PFSK-1 (cell line): ENCODE results near the gene SLC2A13.

Source experiments
- FOXP2 ChIP-seq: optimal IDR thresholded peaks from 2 replicates; pipeline ENCODE3; 2011; ENCODE audit warnings: borderline replicate concordance, control low read depth, inconsistent platforms; ENCODE audit not compliant: insufficient read depth; ENCODE audit errors: extremely low read length, extremely low read depth
- POLR2AphosphoS5 ChIP-seq: IDR thresholded peaks from 2 replicates; pipeline ENCODE4 v1.6.1; 2012; ENCODE audit warnings: low read depth, mild to moderate bottlenecking, control low read depth, low read length, moderate library complexity
- SIN3A ChIP-seq: IDR thresholded peaks from 2 replicates; pipeline ENCODE4 v1.6.1; 2012; ENCODE audit warnings: mild to moderate bottlenecking, low read length, moderate library complexity, borderline replicate concordance; ENCODE audit not compliant: insufficient read depth
- TAF1 ChIP-seq: IDR thresholded peaks from 2 replicates; pipeline ENCODE4 v1.6.1; 2012; ENCODE audit warnings: low read length, control low read depth, borderline replicate concordance; ENCODE audit not compliant: insufficient read depth
- TF ChIP-seq, protein P1 (sequence below), 2 experiments: IDR thresholded peaks; 2 replicates each; pipeline versions ENCODE4 v1.6.1 to v1.8.0; 2011 to 2012; ENCODE audit warnings: low read depth in 2 of 2, low read length in 2 of 2, control low read depth in 1 of 2, inconsistent platforms in 1 of 2, mild to moderate bottlenecking in 1 of 2, moderate library complexity in 1 of 2; ENCODE audit not compliant: insufficient read depth in 1 of 2

SLC2A13 gene

GRCh38 chr12:40099423-40099853 lies 6.4 kb downstream of the SLC2A13 start:
- TF ChIP-seq SIN3A (0 out of 2 replicates have a peak, but pooled peaks have one; percentile 75), TAF1 (no peak), FOXP2 (no peak), POLR2AphosphoS5 (no peak)
- TF ChIP-seq, protein P1, sequence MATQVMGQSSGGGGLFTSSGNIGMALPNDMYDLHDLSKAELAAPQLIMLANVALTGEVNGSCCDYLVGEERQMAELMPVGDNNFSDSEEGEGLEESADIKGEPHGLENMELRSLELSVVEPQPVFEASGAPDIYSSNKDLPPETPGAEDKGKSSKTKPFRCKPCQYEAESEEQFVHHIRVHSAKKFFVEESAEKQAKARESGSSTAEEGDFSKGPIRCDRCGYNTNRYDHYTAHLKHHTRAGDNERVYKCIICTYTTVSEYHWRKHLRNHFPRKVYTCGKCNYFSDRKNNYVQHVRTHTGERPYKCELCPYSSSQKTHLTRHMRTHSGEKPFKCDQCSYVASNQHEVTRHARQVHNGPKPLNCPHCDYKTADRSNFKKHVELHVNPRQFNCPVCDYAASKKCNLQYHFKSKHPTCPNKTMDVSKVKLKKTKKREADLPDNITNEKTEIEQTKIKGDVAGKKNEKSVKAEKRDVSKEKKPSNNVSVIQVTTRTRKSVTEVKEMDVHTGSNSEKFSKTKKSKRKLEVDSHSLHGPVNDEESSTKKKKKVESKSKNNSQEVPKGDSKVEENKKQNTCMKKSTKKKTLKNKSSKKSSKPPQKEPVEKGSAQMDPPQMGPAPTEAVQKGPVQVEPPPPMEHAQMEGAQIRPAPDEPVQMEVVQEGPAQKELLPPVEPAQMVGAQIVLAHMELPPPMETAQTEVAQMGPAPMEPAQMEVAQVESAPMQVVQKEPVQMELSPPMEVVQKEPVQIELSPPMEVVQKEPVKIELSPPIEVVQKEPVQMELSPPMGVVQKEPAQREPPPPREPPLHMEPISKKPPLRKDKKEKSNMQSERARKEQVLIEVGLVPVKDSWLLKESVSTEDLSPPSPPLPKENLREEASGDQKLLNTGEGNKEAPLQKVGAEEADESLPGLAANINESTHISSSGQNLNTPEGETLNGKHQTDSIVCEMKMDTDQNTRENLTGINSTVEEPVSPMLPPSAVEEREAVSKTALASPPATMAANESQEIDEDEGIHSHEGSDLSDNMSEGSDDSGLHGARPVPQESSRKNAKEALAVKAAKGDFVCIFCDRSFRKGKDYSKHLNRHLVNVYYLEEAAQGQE (IDR thresholded peaks at IDR 0.05; ENCODE audit: insufficient read depth in 1 of 2, low read depth in 2 of 2, low read length in 2 of 2) = no peak

DNA sequence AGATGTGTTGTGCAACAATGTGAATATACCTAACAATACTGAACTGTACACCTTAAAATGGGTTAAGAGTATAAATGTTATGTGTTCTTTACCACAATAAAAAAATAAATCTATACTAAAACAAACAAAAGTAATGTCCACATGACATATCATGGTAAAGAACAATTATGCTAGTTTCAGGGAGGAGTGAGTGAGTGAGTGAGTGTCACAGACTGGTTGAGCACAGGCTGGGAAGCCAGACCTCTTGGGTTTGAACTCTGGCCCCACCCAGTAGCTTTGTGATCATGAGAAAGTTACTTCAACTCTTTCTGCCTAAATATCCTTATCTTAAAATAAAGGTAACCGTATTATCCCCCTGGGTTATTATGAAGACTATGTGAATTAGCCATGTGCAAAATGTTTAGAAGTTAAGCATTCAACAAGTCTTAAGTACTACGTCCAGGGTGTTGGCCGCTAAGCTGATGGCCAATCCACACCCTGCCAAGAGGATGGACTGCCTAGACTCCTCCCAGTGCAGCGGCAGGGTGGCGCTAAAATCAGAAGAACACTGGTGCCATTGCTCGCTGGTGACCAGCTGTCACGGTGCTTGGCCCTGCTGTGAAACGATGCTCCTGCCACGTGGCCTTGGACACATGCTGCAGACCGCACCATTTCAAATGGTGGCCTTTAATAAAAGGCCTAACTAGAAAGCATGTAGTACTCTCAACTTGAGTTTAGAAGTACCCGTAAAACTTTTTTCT lies 7.3 kb downstream of the SLC2A13 start:
- TF ChIP-seq, protein P1 (IDR thresholded peaks at IDR 0.05; ENCODE audit: insufficient read depth in 1 of 2, low read depth in 2 of 2, low read length in 2 of 2) = no peak
- TF ChIP-seq FOXP2 = no peak
- TF ChIP-seq POLR2AphosphoS5 = no peak
- TF ChIP-seq SIN3A = no peak
- no peak for TF ChIP-seq TAF1

DNA sequence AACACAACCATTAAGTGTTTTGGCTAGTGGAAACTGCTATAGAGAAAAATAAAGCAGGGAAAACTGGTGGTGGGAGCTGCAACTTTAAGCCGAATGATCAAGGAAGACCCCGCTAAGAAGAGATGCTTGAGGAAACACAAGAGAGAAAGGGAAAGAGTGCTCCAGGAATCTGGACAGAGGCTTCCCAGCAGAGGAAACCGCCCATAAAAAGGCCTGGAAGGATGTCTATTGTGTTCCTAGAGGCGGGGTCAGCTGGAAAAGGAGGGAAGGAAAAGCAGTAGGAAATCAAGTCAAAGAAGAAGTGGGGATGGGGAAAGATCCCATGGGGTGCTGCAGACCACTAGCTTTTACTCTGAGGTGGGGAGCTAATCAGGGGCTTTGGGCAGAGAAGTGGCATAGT lies 12.4 kb downstream of the SLC2A13 start:
- TF ChIP-seq, protein P1 (IDR thresholded peaks at IDR 0.05; ENCODE audit: insufficient read depth in 1 of 2, low read depth in 2 of 2, low read length in 2 of 2) = peak in 1 of 2 experiments; percentile 65; a peak in 1 of 4 replicates
- no peak for TF ChIP-seq SIN3A

- no peak for TF ChIP-seq SIN3A
- TF ChIP-seq, protein P1 (IDR thresholded peaks at IDR 0.05; ENCODE audit: insufficient read depth in 1 of 2, low read depth in 2 of 2, low read length in 2 of 2) = no peak
- TF ChIP-seq POLR2AphosphoS5 = no peak
- TF ChIP-seq FOXP2 = no peak
- TF ChIP-seq TAF1 = no peak
Measured at GRCh38 chr12:40086471-40086870, 19.4 kb downstream of the SLC2A13 start.

DNA sequence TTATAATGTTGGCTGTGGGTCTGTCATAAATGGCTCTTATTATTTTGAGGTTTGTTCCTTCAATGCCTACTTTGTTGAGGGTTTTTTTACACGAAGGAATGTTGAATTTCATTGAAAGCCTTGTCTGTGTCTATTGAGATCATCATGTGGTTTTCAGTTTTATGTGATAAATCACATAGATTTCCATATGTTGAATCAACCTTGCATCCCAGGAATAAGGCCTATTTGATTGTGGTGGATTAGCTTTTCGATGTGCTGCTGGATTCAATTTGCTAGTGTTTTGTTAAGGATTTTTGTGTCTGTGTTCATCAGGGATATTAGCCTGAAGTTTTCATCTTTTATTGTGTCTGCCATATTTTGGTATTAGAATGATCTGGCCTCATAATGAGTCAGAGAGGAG lies 27.6 kb downstream of the SLC2A13 start:
- TF ChIP-seq SIN3A = no peak
- TF ChIP-seq TAF1 = no peak
- TF ChIP-seq POLR2AphosphoS5 = no peak
- TF ChIP-seq, protein P1 (IDR thresholded peaks at IDR 0.05; ENCODE audit: insufficient read depth in 1 of 2, low read depth in 2 of 2, low read length in 2 of 2) = no peak
- TF ChIP-seq FOXP2 = no peak
